Stimulated activated naive CD4-positive, alpha-beta T cell (primary cell): ENCODE results near the gene CLIP2.
"Not testable (repeated sequence)": the region's sequence is repeated elsewhere in the genome, so short reads cannot be mapped to it uniquely, and the experiment has no call there.

Source experiments
- DNase-seq, 6 experiments: peaks; one replicate each; lab custom pipeline; 2025; lab: John Stamatoyannopoulos, UW

The CLIP2 gene

DNA sequence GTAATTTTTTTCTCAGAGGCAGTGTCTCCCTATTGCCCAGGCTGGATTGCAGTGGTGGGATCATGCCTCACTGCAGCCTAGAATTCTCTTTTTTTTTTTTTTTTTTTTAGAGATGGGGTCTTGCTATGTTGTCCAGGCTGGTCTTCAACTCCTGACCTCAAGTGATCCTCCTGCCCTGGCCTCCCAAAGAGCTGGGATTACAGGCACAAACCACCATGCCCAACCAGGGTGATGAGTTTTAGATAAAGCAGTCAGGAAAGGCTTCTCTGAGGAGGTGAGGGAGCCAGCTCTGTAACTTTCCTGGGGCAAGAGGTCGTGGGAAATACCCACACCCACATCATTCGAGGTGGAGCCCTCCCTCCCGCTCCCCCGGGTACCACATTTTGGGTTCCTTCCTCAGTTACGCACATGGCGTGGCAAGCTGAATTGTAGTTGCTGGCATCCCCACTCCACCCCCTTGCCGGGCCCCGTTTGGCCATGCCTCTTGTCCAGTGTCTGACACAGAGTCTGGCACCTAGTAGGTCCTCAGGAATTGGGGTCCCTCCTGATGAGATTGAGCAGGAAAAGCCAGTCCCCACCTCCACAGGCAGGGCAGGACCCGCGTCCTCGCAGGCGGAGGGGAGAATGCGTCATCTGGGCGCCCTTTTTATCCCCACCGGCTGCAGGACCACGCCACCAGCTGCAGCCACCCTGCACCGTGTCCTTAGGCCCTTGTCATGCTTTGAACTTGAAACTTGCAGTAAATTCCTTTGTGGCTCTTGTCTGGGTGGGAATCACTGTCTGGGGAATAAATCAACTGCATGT lies 43.4 kb downstream of the CLIP2 start:
- no peak for DNase-seq

DNA sequence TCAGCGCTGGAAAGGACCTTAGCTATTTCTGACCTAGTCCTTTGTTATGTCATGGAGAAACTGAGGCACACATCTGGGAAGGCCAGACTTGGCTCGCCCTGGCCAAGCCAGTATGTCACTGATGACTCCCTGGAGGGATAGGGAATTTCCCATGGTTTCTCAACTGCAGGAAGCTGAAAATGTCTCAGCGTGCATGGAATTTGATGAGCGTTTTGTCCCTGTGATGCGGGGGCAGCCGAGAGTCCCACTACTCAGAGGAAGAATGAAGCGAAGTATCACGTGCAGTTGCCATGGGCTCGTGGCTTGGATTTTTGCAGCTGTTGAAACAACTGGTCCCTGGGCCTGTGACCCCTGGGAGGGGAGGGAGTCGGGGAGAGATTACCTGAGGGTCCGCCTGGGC lies 44.8 kb downstream of the CLIP2 start:
- DNase-seq, result no peak

DNA sequence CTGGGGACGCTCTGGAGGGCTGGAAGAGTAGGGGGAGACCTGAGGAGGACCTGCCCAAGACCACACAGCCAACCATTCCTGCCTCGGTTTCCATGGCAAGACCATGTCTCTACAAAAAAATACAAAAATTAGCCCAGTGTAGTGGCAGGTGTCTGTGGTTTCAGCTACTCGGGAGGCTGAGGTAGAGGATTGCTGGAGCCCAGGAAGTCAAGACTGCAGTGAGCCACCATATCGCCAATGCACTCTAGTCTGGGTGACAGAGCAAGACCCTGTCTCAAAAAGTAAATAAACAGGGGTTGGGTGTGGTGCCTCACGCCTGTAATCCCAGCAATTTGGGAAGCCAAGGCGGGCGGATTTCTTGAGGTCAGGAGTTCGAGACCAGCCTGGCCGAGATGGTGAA lies 48.7 kb downstream of the CLIP2 start:
- DNase-seq, result no peak

DNA sequence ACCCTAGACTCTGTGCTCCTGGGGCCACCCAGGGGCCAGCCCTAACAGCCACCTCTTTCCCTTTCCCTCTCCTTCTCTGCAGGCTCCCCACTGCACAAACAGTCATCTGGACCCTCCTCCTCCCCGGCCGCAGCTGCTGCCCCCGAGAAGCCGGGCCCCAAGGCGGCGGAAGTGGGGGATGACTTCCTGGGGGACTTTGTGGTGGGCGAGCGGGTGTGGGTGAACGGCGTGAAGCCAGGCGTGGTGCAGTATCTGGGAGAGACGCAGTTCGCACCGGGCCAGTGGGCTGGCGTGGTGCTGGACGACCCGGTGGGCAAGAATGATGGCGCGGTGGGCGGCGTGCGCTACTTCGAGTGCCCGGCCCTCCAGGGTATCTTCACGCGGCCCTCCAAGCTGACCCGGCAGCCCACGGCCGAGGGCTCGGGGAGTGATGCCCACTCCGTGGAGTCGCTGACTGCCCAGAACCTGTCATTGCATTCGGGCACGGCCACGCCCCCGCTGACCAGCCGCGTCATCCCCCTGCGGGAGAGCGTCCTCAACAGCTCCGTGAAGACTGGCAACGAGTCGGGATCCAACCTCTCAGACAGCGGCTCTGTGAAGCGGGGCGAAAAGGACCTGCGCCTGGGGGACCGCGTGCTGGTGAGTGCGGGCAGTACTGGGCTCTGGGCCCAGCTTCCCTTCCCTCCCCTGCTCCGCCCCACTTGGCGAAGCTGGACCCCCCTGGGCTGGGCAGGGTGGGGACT lies 49.3 kb downstream of the CLIP2 start:
- no peak for DNase-seq

DNA sequence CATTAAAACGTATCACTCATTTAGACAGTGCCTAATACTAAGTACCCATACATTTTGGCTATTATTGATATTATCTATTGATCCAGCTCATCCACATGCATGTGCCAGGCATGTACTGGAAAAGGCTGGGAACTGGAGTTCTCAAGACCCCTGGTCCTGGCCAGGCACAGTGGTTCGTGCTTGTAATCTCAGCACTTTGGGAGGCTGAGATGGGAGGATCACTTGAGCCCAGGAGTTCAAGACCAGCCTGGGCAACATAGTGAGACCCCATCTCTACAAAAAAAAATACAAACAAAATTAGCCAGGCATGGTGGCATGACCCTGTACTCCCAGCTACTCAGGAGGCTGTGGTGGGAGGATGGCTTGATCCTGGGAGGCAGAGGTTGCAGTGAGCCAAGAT lies 50.4 kb downstream of the CLIP2 start:
- not testable (repeated sequence) for DNase-seq

DNA sequence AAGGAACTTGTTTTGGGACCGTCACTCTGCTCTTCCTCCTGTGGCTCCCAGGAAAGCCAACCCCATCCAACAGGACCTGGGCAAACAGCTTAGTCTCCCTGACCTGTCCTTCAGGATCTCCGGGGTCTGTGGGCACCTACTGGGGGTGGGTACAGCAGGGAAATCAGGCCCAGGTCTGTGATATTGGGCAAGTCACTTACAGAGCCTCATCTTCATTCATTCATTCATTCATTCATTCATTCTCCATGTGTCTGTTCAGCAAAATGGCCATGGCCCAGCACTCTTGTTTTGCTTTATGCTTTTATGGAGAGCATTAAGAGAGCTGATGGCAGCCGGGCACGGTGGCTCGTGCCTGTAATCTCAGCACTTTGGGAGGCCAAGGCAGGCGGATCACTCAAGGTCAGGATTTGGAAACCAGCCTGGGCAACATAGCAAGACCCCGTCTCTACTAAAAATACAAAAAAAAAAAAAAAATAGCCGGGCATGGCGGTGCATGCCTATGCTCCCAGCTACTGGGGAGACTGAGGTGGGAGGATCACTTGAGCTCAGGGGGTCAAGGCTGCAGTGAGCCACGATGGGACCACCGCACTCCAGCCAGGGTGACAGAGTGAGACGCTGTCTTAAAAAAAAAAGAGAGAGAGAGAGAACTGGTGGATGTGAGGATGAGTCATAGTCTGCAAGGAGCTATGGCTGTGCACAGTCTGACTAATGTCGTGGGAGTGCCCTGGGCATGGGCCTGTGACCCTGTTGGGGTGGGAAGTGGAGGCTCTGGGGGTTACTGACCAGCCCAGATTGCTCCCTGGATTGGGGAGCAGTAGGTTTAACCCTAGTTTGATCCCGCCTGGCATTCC lies 54.3 kb downstream of the CLIP2 start:
- DNase-seq, result no peak

DNA sequence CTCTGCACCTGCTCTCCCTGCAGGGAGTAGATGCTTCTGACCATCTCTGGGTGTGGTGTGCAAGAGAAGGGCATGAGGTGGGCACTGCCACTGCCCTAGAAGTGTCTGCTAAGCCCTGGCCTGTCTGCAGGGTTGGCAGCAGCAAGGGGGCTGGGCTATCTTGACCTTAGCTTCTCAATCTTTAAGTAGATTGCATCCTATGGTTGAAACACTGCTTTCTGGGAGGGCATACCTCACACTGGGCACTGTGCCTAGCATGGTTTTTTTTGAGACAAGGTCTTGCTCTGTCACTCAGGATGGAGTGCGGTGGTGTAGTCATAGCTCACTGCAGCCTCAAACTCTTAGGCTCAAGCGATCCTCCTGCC lies 54.9 kb downstream of the CLIP2 start:
- no peak for DNase-seq

DNA sequence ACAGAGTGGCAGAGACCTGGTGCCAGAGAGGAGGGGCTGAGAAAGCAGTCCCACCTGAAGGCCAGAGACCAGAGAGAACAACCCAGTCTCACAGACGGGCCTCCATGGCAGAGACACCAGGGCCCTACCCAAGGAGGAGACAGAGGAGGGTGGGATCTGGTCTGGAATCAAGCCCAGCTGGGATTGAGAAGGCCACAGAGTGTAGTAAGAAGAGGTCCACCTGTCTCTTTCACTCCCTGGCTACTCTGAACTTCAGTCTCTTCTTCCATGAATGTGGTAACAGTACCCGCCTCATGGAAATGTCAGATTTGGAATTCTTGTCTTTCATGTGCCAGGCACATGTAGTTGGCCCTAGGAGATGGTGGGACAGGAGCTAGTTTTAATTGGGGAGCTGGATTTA lies 55.6 kb downstream of the CLIP2 start:
- DNase-seq, result no peak

DNA sequence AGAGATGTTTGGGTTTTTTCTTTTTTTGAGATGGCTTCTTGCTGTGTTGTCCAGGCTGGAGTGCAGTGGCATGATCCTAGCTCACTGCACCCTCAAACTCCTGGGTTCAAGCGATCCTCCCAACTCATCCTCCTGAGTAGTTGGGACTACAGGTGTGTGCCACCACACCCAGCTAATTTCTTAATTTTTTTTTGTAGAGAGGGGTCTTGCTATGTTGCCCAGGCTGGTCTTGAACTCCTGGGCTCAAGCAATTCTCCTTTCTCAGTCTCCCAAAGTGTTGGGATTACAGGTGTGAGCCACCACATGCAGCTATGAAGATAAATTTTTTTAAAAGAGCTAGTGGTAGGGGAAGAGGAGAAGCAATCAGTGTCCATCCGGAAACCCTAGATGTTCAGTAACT lies 56.8 kb downstream of the CLIP2 start:
- no peak for DNase-seq

DNA sequence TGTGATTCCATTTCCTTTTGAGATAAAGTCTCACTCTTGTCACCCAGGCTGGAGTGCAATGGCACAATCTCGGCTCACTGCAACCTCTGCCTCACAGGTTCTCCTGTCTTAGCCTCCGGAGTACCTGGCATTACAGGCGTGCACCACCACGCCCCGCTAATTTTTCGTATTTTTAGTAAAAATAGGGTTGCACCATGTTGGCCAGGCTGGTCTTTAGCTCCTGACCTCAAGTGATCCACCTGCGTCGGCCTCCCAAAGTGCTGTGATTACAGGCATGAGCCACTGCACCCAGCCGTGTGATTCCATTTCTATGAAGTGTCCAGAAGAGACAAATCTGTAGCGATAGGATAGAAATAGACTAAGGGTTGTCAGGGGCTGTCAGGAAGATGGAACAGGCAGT lies 60.4 kb downstream of the CLIP2 start:
- DNase-seq, result no peak

DNA sequence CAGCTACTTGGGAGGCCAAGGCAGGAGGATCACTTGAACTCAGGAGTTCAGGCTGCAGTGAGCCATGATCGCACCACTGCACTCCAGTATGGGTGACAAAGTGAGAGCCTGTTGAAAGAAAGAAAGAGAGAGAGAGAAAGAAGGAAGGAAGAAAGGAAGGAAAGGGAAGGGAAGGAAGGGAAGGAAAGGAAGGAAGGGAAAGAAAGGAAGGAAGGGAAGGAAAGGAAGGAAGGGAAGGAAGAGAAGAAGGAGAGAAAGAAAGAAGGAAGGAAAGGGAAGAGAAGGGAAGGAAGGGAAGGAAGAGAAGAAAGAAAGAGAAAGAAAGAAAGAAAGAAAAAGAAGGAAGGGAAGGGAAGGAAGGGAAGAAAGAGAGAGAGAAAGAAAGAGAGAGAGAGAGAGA lies 61.5 kb downstream of the CLIP2 start:
- DNase-seq, result no peak

DNA sequence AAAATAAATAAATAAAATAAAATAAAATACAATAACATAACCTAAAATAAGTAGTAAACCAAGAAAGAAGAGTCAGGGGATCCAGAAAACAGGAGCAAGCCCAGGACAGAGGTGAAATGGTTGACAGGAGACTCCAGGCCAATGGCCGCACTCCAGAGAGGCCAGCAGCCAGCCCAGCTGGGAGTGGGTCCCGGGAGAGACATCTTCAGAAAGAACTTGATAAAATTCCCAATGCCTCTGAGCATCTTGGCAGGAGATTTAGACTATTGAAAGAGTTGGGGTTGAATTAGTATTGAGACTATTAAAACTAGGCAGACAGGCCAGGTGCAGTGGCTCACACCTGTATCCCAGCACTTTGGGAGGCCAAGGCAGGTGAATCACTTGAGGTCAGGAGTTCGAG lies 62.6 kb downstream of the CLIP2 start:
- DNase-seq, result no peak

DNA sequence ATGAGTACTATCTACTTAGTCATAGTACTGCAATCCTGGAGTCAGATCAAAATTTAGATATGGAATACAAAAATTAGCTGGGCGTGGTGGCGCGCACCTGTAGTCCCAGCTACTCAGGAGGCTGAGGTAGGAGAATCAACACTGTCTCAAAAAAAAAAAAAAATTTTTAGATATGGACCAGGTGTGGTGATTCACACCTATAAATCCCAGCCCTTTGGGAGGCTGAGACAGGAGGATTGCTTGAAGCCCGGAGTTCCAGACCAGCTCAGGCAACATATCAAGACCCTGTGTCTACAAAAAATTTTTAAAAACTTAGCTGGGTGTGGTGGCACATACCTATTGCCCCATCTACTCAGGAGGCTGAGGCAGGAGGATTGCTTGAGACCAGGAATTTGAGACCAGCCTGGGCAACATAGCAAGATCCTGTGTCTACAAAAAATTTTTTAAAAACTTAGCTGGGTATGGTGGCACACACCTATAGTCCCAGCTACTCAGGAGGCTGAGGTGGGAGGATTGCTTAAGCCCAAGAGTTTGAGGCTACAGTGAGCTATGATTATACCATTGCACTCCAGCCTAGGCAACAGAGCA lies 63.4 kb downstream of the CLIP2 start:
- not testable (repeated sequence) for DNase-seq

DNA sequence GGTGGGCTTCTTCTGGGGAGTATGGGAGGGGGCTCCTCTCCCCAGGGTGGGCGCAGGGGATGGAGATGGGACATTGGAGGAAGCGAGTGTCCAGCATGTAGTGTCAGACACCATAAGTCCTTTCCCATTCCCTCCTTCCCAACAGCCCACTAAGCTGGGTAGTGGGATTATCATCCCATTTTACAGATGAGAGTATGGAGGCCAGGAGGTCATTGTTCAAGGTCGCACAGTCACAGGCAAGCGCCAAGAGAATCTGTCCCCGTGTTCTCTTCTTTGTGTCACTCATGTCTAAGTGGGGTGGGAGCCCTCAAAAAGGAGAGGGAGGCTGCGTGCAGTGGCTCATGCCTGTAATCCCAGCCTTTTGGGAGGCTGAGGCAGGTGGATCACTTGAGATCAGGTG lies 64.8 kb downstream of the CLIP2 start:
- no peak for DNase-seq

DNA sequence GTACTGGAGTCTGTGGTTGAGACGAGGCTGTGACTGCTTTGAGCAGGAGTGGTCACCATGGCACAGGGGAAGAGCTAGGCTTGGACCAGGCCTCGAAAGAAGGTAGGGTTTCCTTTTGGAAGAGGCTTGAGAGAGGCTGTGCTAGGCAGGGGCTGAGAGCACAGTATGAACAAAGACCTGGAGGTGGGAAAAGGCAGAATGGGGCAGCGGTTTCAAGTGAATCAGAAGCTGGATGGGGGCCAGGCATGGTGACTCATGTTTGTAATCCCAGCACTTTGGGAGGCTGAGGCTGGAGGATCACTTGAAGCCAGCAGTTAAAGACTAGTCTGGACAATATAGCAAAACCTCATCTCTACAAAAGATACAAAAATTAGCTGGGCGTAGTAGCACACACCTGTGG lies 65.9 kb downstream of the CLIP2 start:
- no peak for DNase-seq

DNA sequence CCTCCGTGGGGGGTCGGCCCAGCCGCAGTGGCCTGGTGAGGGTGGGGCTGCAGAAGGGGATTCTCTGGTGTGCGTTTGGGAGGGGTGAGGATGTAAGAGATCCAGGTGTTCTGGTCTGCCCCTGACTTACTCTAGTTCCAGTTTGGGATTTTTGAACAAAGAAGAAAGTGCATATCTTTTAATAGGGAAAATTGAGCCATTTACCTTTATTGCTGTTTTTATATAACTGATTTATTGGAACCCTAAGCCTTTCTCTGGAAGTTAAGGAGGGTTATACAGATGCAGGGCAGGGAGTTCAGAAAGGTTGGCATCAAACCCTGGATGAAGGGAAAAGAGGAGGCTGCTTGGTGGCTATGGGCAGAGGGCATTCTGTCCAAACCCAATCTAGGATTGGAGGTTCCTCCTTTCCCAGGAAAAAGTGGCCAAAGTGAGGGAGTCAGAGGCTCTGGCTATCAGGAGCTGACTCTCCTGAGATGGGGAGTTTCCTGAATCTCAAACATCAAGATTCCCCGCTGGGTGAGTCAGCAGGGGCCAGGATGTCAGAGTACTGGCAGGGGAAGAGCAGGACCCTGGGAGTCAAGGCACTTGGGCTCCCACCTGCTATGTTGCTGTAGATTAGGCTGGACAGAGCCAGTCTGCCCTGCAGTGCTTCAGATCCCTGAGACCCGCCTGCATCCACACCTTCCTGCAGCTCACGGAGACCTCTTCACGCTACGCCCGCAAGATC lies 67.5 kb downstream of the CLIP2 start:
- no peak for DNase-seq

DNA sequence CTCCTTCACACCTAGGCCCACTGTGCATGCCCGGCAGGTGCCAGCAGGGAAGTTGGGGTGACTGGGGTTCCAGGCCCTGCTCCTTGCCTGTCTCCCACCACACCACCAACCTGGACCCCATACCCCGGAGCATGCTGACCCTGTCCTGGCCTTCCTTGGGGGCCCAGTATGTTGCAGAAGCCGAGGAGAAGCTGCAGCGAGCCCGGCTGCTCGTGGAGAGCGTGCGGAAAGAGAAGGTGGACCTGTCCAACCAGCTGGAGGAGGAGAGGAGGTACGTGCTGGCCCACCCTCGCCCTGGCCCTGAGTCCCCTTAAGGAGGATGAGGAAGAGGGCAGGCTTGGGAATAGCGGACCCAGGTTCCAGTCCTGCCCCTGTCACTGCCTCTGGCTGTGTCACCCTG lies 70.8 kb downstream of the CLIP2 start:
- no peak for DNase-seq

DNA sequence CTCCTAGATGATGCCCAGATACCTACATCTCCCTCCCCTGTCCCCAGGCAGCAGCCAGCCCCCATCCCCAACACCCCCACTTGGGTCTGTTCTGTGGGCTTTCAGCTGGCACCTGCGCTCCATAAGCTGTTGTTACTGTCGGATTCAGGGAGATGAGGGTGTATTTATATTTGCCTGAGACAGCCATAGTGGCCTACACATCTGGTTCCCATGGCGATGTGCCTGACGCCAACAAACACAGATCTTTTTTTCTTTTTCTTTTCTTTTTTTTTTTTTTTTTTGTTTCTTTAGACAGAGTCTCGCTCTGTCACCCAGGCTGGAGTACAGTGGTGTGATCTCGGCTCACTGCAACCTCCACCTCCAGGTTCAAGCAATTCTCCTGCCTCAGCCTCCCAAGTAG lies 73.1 kb downstream of the CLIP2 start:
- no peak for DNase-seq

DNA sequence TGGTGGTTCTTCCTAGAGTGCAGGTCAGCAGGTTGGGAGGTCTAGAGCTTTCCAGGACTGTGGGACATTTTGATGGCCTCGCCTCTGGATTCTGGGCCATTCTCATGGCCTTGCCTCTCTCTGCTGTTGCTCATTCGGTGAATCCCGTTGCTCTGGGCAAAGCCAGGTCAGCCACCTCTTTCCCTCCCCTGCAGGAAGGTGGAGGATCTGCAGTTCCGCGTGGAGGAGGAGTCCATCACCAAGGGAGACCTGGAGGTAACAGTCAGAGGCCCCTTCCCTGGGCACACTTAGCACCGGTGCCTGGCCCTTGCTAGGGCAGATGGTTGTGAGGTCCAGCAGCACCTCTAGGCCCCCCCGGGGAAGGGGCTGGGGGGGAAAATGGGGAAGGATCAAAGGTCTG lies 74.9 kb downstream of the CLIP2 start:
- DNase-seq, result no peak

DNA sequence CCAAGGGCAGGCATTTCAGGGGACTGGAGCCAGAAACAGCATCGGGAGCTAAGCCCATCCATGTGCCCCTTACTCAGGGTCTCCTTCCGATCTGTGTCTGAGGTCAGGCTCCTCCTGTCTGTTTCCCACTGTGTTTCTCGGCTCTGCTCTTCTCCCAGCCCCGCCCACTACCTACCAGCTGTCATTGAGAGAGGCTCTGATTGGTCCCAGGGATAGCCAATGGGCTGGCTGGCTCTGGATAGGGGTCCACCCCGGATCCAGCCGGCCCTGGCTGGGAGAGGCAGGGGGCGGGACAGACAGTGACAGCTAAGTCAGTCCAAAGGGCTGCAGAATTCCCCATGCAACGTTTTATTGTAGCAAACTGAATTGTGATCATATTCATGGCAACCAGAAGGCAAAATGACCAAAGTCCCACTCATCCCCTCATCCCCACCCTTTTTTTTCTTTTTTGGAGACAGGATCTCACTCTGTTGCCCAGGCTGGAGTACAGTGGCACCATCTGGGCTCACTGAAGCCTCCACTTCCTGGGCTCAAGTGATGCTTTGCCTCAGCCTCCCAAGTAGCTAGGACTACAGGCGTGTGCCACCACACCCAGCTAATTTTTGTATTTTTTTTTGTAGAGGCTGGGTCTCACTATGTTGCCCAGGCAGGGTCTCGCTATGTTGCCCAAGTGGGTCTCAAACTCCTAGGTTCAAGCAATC lies 76.3 kb downstream of the CLIP2 start:
- DNase-seq, result no peak
